Measurements from ENCODE around the gene CAB39. TPM values are rescaled to one million over a fixed set of nuclear protein-coding genes. Genes with fewer than 3 reads are reported as not detected.

CAB39 gene
- total and polyA plus RNA-seq, 2 of the 8 experiments (the other 6 are each of a cell fraction or from before 2014, with no cell fraction given): 16.4 to 50.5 TPM

- Histone ChIP-seq H2AFZ (ENCODE audit: low read length) (no peak overlapping the region), H2BK15ac (ENCODE audit: low read length) (no peak overlapping the region), H3K4ac (replicated peaks; ENCODE audit: insufficient read length, low read depth, low read length) (no peak overlapping the region), H3K23ac (ENCODE audit: insufficient read length) (no peak overlapping the region), H4K91ac (replicated peaks; ENCODE audit: insufficient read length, low read length) (no peak overlapping the region), H3K4me3 (ENCODE audit: extremely low read depth in 1 of 4, insufficient read depth in 2 of 4, low read depth in 3 of 4, low read length in 4 of 4) (no peak overlapping the region), H3K56ac (replicated peaks; ENCODE audit: insufficient read length, low read depth, low read length) (no peak overlapping the region), H4K20me1 (replicated peaks in 1 of 2; ENCODE audit: control insufficient read depth in 1 of 2, insufficient read depth in 2 of 2, low read length in 2 of 2) (peaks cover 0 to 1% of the 10 kb centered on the region in 2 experiments), H3K79me2 (ENCODE audit: control insufficient read depth in 1 of 2, insufficient read depth in 2 of 2, low read length in 2 of 2) (peaks cover 0 to 43% of the 10 kb centered on the region in 2 experiments; a peak in 2 of 4 replicates), H3K4me1 (replicated peaks in 1 of 4; ENCODE audit: control insufficient read depth in 3 of 4, insufficient read depth in 4 of 4, low read length in 3 of 4) (peaks cover 0 to 4% (median 0%) of the 10 kb centered on the region in 4 experiments; a peak in 3 of 7 replicates), H2BK12ac (ENCODE audit: low read depth, low read length) (no peak overlapping the region), H2BK120ac (replicated peaks; ENCODE audit: low read depth, low read length) (no peak overlapping the region), H3K9me3 (ENCODE audit: insufficient read depth in 2 of 2, low read depth in 1 of 2, low read length in 1 of 2) (no peaks in the 10 kb centered on the region), H3K27me3 (replicated peaks in 1 of 4; ENCODE audit: control insufficient read depth in 3 of 4, extremely low read depth in 1 of 4, insufficient read depth in 3 of 4, low read length in 3 of 4) (no peaks in the 10 kb centered on the region), H2AK5ac (ENCODE audit: low read depth, low read length) (no peak overlapping the region), H3K4me2 (ENCODE audit: insufficient read depth in 1 of 2, low read depth in 2 of 2, low read length in 2 of 2) (no peak overlapping the region), H2BK20ac (ENCODE audit: low read length) (no peak overlapping the region), H3K79me1 (ENCODE audit: low read depth, low read length) (peaks cover 4% of the 10 kb centered on the region; the same call in 1 of the 2 replicates), H3K18ac (ENCODE audit: extremely low read depth, low read length) (no peak overlapping the region), H3K23me2 (ENCODE audit: low read depth, low read length) (0 out of 2 replicates have a peak, but pooled peaks cover 2% of the 10 kb centered on the region), H2BK5ac (ENCODE audit: low read depth, low read length) (no peak overlapping the region), H3K14ac (ENCODE audit: insufficient read length) (no peak overlapping the region), H4K5ac (ENCODE audit: insufficient read length, low read depth, low read length) (no peak overlapping the region), H3K9ac (replicated peaks in 1 of 4; ENCODE audit: extremely low read depth in 1 of 4, low read depth in 3 of 4, low read length in 3 of 4) (no peak overlapping the region), H3K36me3 (ENCODE audit: control insufficient read depth in 2 of 4, insufficient read depth in 4 of 4, low read length in 3 of 4) (0 out of 8 replicates have a peak, but pooled peaks cover 0 to 4% (median 0%) of the 10 kb centered on the region in 4 experiments), H4K8ac (ENCODE audit: extremely low read depth, insufficient read depth, low read length) (no peak overlapping the region), H3K27ac (ENCODE audit: low read depth, low read length) (no peak overlapping the region)
- FAIRE-seq (no peak), DNase-seq (ENCODE audit: low read depth in 1 of 2, low spot score in 2 of 2) (no peak)
- CTCF ChIA-PET (ENCODE audit: partially characterized antibody): interaction anchor here (0.9 to 2.9 kb wide), 2 partner anchors 17 to 1045 kb away, joined by 3 to 10 read pairs; no protein-coding TSS in a partner anchor
- 94% methylated on average over 1 of the region's 1 CpG; no CpG with 5 or more reads in 1 of the 2 experiments for WGBS, 2 experiments (ENCODE audit: extremely low coverage in 1 of 2, insufficient coverage in 1 of 2, insufficient read length in 1 of 2, insufficient replicate concordance in 2 of 2, low coverage in 1 of 2, low lambda C conversion rate in 2 of 2, missing lambda C conversion rate in 1 of 2)
- POLR2A ChIA-PET (ENCODE audit: partially characterized antibody): no interaction called here
- no peak for TF ChIP-seq RFX5 (IDR thresholded peaks at IDR 0.05; ENCODE audit: borderline replicate concordance, low read depth, low read length)
- no peak for TF ChIP-seq RBBP5 (IDR thresholded peaks at IDR 0.05; ENCODE audit: borderline replicate concordance, low read depth, low read length)
- no peak for TF ChIP-seq BACH1 (IDR thresholded peaks at IDR 0.05; ENCODE audit: low read length)
- TF ChIP-seq CEBPB (IDR thresholded peaks at IDR 0.05; ENCODE audit: low read depth, low read length): no peak
Observed at GRCh38 chr2:230779607-230780006, 67.0 kb downstream of the CAB39 start.

Data from H1 (cell line).